Natural killer cell treated with Interleukin-12 subunit alpha and Interleukin-12 subunit beta and Interleukin-15 and Interleukin-18, amount 100 ng/mL, for 72 hours (primary cell): ENCODE data around the gene TCEANC2. TPM values are rescaled to one million over a fixed set of nuclear protein-coding genes. Genes with fewer than 3 reads are reported as not detected.

Experiments
- ATAC-seq, 2 donors: fragments of 150-1000 bp; cut with Tn5 transposase in 1 of 2; sonication (Bioruptor Pico), chemical (Tn5 transposase) in 1 of 2; 2 replicates each; pipeline ENCODE4 v1.10.0; 2021
- DNase-seq: peaks from one replicate; pipeline ENCODE4 v3.0.0; 2022; ENCODE audit warnings: low spot score
- H3K27ac Mint-ChIP-seq, 2 donors: 1 replicate in 1 of 2; 2 replicates in 1 of 2; pipeline ENCODE4 v1.8.0; 2022; ENCODE audit warnings: mixed read lengths in 2 of 2, mild to moderate bottlenecking in 1 of 2, moderate library complexity in 1 of 2
- H3K27me3 Mint-ChIP-seq, 2 donors: 1 replicate in 1 of 2; 2 replicates in 1 of 2; pipeline ENCODE4 v1.8.0; 2022; ENCODE audit warnings: mixed read lengths in 2 of 2
- H3K36me3 Mint-ChIP-seq: one replicate; pipeline ENCODE4 v1.8.0; 2022; ENCODE audit warnings: mixed read lengths
- H3K4me1 Mint-ChIP-seq, 2 donors: 1 replicate in 1 of 2; 2 replicates in 1 of 2; pipeline ENCODE4 v1.8.0; 2022; ENCODE audit warnings: low read depth in 2 of 2, mixed read lengths in 2 of 2, mild to moderate bottlenecking in 1 of 2
- H3K4me3 Mint-ChIP-seq: one replicate; pipeline ENCODE4 v1.8.0; 2022; ENCODE audit warnings: mixed read lengths
- H3K9me3 Mint-ChIP-seq: 2 replicates; pipeline ENCODE4 v1.8.0; 2022; ENCODE audit warnings: mixed read lengths
- total RNA-seq, 2 donors: library from RNA; stranded (reverse); gene quantifications; one replicate each; pipeline ENCODE4 v1.2.3, GENCODE V29; 2022

The TCEANC2 gene
- total RNA-seq, 2 donors from 2014 or later: 9.3 to 9.5 TPM

DNA sequence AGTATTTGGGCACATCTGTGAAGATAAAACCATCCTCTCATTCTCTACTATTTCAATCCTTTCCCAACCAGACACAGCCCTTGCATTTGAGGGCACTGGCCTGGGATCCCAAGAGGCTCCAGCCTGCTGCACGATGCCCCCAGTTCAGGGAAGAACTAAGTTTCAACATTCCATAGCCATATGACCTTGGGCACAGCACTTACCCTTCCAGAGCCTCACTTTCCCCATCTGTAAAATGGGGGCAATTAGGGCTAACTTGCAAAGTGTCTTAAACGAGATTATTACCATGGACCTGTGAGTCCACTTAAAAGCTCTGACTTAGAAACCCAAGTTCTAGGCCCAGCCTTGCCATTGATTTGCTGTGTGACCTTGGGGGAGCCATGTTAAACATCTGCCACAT lies 76.5 kb downstream of the TCEANC2 start:
- ATAC-seq (no peak), DNase-seq (no peak)
- Mint-ChIP-seq H3K27ac (no peak overlapping the region), H3K4me3 (no peak overlapping the region), H3K9me3 (no peaks in the 10 kb centered on the region), H3K36me3 (no peaks in the 10 kb centered on the region), H3K27me3 (peaks cover 5 to 7% of the 10 kb centered on the region in 2 donors), H3K4me1 (no peaks in the 10 kb centered on the region)

DNA sequence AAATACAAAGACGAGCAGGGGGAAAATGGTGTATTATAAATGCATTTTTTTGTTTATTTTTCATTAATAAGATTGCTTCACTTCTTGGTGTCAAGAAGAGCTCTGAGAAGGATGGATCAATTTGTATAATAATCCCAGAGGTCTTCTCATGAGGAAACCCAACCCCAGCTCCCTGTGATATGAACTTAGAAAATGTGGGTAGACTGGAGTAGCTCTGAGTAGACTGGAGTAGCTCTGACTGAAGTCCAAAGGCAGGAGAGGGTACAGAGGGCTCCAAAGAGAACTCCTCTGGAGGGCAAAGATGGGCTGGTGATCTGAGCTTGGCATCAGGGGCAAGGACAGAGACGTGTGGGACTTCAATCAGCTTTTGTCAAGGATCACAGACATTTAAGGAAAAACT lies 78.0 kb downstream of the TCEANC2 start:
- Mint-ChIP-seq H3K4me3 (no peak overlapping the region), H3K4me1 (no peaks in the 10 kb centered on the region), H3K36me3 (no peaks in the 10 kb centered on the region), H3K27ac (no peak overlapping the region), H3K27me3 (peaks cover 5 to 7% of the 10 kb centered on the region in 2 donors), H3K9me3 (no peaks in the 10 kb centered on the region)
- DNase-seq (no peak), ATAC-seq (no peak)

DNA sequence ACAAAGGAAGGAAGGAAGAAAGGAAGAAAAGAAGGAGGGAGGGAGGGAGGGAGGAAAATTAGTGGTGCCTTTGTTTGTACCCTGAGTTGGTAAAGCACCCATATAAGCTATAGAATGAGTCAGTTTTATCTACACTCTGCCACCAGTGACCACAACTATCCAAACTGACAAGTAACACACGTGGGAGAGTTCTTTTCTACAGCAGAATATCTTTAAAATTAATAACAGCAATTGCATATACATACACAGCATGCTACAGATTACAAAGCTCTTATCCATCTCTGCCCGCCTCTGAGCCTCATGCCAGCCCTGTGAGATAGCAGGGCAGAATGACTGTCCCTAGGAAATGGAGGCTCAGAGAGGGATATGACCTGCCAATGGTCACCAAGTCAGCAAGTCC lies 79.1 kb downstream of the TCEANC2 start:
- H3K9me3 Mint-ChIP-seq: no peaks in the 10 kb centered on the region
- H3K36me3 Mint-ChIP-seq: no peaks in the 10 kb centered on the region
- H3K27me3 Mint-ChIP-seq: peaks cover 5 to 7% of the 10 kb centered on the region in 2 donors
- ATAC-seq (no peak), DNase-seq (no peak)
- H3K4me1 Mint-ChIP-seq: no peaks in the 10 kb centered on the region
- H3K27ac Mint-ChIP-seq: no peak overlapping the region
- H3K4me3 Mint-ChIP-seq: no peak overlapping the region

DNA sequence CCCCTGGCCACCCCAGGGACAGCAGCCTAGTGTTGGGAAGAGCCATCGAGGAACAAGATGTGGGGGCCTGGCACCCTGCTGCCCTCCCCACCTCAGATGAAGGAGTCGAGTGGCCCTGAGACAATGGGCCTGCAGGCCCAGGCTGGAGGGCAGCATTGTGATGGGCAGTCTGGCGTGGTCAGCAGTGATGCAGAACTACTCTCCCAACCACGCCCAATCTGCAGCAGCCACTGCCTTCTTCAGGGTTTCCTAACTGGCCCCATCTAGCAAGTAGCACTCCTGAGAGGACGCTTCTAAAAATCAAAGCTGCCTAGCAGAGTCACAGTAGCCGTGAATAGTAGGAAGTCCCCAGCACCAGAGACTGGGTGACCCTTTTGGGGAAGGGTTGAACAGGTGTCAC lies 80.9 kb downstream of the TCEANC2 start:
- H3K27ac Mint-ChIP-seq: no peak overlapping the region
- H3K27me3 Mint-ChIP-seq: peaks cover 0 to 3% of the 10 kb centered on the region in 2 donors
- no peaks in the 10 kb centered on the region for H3K36me3 Mint-ChIP-seq
- ATAC-seq (no peak), DNase-seq (no peak)
- H3K4me3 Mint-ChIP-seq: no peak overlapping the region
- no peaks in the 10 kb centered on the region for H3K4me1 Mint-ChIP-seq
- H3K9me3 Mint-ChIP-seq: no peaks in the 10 kb centered on the region

DNA sequence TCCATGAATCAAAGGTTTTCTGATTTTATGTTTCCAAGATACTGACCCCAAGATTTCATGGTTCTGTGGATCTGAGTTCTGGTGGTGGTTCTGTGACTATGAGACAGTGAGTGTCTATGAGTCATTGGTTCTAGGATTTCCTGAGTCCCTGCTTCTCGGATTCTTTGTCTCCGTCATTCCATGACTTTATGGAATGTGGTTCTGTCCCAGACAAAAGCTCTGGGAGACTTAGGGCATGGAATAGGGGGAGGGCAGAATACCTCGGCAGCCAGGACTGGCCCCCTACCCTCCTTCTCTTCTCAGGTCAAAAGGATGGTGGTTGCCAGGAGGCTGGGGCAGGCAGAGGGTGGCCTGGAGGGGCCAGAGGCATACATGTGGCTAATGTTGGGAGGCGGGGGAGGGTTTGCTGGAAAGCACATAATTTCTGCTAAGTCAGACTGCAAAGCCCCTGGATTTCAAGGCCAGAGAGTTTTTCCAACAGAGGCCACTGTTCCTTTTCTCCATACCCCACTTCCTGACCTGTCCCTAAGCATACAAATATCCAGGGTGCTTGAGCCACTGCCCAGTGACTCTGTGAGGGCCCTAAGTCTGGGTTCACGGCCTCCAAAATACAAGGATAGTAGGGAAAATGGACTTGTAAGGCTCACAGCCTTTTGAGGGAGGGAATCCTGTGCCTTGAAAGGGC lies 82.2 kb downstream of the TCEANC2 start:
- no peaks in the 10 kb centered on the region for H3K36me3 Mint-ChIP-seq
- no peak overlapping the region for H3K27ac Mint-ChIP-seq
- H3K9me3 Mint-ChIP-seq: no peaks in the 10 kb centered on the region
- H3K4me3 Mint-ChIP-seq: no peak overlapping the region
- DNase-seq (no peak), ATAC-seq (no peak)
- H3K4me1 Mint-ChIP-seq: no peaks in the 10 kb centered on the region
- H3K27me3 Mint-ChIP-seq: peaks cover 0 to 3% of the 10 kb centered on the region in 2 donors

DNA sequence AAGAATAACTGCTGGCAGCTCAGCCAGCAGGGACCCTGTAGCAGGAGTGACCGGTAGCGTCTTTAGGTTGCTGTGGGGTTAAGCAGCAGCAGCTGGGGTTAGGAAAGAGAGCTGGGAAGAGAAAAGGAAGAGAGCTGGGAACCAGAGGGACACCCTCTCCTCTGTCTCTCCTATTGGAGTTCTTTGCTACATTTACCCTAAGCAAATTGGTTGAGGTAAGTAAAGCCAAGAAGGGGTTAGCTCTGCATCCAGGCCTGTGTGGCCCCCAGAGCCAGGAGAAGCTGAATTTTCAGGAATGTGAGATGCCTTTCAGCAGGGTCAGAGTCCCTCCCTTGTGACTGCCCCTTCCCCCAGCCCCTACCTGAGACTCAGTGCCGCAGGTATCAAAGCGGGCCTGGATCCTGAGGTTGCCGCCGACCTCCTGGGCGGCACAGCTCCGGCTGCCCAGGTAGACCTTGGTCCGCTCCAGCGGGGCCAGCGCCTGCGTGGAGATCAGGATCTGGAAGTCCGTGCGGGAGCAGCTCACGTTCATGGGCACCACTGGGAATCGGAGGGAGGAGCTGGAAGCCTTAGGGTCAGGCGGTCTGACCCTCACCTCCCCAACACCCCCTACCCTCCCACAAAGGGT lies 83.0 kb downstream of the TCEANC2 start:
- H3K4me1 Mint-ChIP-seq: no peaks in the 10 kb centered on the region
- H3K27me3 Mint-ChIP-seq: no peaks in the 10 kb centered on the region
- no peak overlapping the region for H3K27ac Mint-ChIP-seq
- no peak for DNase-seq
- no peaks in the 10 kb centered on the region for H3K36me3 Mint-ChIP-seq
- ATAC-seq: peak in 1 of 2 donors; percentile 11
- no peak overlapping the region for H3K4me3 Mint-ChIP-seq
- no peaks in the 10 kb centered on the region for H3K9me3 Mint-ChIP-seq

DNA sequence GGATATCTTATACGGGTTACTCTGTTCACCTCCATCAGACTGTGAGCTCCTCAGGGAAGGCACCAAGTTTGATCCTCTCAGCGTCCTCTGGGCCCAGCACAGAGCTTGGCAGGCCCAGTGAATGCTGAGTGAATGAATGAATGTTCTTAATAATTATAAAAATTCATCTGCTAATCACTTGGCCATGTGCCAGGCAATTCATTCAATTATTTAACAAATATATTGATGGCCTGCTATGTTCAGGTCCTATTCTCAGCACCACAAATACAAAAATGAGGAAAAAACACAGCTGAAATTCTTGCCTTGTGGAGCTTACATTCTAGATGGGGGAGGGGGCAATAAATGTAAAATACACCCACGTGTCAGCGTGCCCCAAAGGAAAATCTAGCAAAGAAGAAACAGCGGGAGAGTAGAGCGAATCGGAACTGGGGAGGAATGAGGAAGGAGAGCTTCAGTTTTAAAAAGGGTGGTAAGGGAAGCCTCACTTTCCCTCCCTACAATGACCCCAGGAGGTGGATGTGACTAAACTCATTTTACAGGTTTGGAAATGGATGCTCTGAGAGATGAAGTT lies 83.6 kb downstream of the TCEANC2 start:
- H3K4me1 Mint-ChIP-seq: no peaks in the 10 kb centered on the region
- DNase-seq: no peak
- ATAC-seq: no peak
- H3K36me3 Mint-ChIP-seq: no peaks in the 10 kb centered on the region
- no peak overlapping the region for H3K27ac Mint-ChIP-seq
- no peak overlapping the region for H3K4me3 Mint-ChIP-seq
- H3K27me3 Mint-ChIP-seq: no peaks in the 10 kb centered on the region
- no peaks in the 10 kb centered on the region for H3K9me3 Mint-ChIP-seq

DNA sequence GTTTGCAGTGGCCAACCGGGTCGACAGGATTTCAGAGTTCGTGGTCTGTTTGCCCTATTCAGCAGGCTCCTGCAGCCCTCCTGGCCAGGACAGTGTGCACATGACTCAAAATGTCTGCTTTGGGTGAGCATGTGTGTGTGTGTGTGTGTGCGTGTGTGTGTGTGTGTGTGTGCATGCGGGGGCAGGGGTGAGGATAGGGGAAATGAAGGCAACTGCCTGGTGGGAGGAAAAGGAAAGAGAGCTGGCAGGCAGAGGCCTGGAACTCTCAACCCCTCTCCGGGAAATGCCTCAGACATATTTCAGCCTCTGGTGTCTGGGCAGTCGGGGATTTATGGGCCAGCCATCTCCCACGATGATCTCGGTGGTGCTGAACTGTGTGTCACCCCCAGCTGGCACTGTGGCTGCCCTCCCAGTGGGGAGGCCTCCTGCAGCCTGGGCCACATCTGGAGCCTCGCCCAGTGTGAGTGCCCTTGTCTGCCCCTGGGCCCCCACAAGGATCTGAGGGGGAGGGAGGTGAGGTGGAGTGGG lies 84.2 kb downstream of the TCEANC2 start:
- Mint-ChIP-seq H3K27me3 (no peaks in the 10 kb centered on the region), H3K9me3 (no peaks in the 10 kb centered on the region), H3K4me3 (no peak overlapping the region), H3K27ac (no peak overlapping the region), H3K4me1 (no peaks in the 10 kb centered on the region), H3K36me3 (no peaks in the 10 kb centered on the region)
- DNase-seq (no peak), ATAC-seq (no peak)

DNA sequence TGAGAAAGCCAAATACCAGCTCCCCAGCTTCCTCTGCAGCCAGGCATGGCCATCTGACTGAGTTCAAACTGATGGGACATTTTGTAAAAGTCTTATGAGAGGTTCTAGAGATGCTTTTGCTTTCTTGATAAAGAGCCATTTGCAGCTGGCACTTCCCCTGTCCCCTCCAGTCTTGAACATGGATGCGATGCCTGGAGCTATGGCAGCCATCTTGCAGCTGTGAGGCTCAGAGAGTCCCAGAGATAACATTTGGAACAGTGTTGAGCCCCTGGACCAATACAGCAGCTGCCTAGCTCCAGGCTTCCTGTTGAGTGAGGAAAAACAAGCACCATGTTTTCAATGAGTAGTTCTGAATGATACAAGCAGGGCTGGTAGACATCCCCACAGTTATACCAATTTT lies 85.6 kb downstream of the TCEANC2 start:
- H3K4me3 Mint-ChIP-seq: no peak overlapping the region
- H3K27me3 Mint-ChIP-seq: no peaks in the 10 kb centered on the region
- no peak overlapping the region for H3K27ac Mint-ChIP-seq
- ATAC-seq: no peak
- no peak for DNase-seq
- H3K36me3 Mint-ChIP-seq: no peaks in the 10 kb centered on the region
- no peaks in the 10 kb centered on the region for H3K4me1 Mint-ChIP-seq
- H3K9me3 Mint-ChIP-seq: no peaks in the 10 kb centered on the region

DNA sequence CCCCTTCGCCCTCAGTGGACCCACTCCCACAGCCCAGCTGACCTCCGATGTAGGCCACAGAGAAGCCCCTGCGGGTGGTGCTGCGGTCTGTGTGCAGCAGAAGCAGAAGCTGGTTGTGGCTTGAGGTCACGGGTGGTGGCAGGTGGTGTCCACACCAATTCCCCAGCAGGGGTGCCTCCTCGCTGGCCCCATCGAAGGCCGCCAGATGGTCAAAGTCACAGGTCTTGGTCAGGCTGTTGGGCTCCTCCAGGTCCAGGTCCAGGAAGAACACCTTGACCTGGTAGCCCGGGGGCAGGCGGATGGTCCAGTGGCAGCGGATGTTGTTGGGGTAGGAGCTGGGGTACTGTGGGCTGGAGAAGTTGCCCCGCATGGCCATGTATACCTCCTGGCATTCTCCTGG lies 86.3 kb downstream of the TCEANC2 start:
- Mint-ChIP-seq H3K4me1 (no peaks in the 10 kb centered on the region), H3K36me3 (no peaks in the 10 kb centered on the region), H3K27me3 (no peaks in the 10 kb centered on the region), H3K27ac (no peak overlapping the region), H3K9me3 (no peaks in the 10 kb centered on the region), H3K4me3 (no peak overlapping the region)
- ATAC-seq: no peak
- no peak for DNase-seq

DNA sequence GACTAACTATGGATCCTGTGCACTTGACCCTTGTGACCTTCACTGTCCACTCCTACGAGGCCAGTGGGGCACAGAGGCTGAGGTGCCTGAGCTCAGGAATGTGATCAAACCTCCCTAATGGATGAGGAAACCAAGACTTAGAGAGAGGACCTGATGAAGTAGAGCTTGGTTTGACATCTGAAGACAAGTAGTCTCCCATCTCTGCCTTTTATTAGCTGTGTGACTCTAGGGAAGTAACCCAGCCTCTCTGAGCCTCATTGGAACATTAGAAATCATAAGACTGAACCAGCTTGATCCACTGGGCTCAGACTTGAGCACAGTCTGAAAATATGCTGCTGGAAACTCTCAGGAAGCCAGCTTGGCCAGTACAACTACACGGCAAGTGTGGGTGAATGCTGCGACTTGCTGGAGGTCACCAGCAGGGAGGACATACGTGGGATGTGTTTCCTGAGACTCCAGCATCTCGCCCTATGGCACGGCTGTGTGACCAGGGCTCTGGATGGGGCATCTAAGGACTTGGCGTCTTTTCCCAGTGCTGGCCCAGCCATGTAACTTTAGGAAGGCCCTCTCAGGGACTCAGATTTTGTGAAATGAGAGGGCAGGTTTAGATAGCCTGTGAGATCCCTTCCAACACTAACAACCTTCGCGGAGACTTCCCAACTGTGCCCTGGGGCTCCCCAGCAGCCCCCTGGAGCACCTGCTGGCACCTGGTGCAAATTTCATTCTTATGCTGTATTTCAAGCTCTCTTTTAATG lies 88.9 kb downstream of the TCEANC2 start:
- Mint-ChIP-seq H3K27ac (no peak overlapping the region), H3K9me3 (no peaks in the 10 kb centered on the region), H3K27me3 (no peaks in the 10 kb centered on the region), H3K4me1 (no peaks in the 10 kb centered on the region), H3K4me3 (no peak overlapping the region), H3K36me3 (no peaks in the 10 kb centered on the region)
- ATAC-seq: no peak
- no peak for DNase-seq

DNA sequence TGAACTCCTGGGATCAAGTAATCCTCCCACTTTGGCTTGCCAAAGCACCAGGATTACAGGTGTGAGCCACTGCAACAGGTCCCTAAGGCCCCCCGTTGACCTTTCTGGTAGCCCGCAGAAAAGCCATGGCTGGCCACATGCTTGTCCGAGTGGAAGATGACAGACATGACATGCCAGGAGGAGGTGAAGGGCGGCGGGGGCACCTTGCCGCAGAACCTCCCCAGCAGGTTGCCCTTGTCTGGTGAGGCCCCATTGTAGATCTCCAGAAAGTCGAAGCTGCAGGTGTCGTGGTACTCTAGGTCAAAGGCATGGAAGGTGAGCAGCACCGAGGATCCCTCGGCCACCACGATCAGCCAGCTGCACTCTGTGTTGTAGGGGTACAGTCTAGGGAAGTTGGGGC lies 91.0 kb downstream of the TCEANC2 start:
- H3K36me3 Mint-ChIP-seq: no peaks in the 10 kb centered on the region
- no peak overlapping the region for H3K4me3 Mint-ChIP-seq
- H3K27ac Mint-ChIP-seq: no peak overlapping the region
- DNase-seq: no peak
- no peaks in the 10 kb centered on the region for H3K4me1 Mint-ChIP-seq
- no peaks in the 10 kb centered on the region for H3K9me3 Mint-ChIP-seq
- no peaks in the 10 kb centered on the region for H3K27me3 Mint-ChIP-seq
- no peak for ATAC-seq

DNA sequence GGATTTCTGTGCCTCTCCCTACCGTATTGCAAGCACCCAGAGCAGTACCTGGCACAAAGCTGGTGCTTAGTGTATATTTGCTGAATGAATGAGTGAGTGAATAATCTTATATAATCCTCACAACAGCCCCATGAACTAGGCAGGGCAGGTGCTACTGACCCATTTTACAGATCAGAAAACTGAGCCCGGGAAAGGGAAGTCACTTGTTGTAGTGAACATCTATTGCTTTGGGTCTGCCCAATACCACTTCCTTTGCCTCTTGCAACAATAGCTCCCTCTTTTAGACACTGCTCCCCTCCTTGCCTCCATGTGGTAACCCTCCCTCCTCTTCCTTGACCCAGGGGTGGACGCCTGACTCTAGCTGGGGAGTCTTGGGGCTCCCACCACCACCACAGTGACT lies 96.3 kb downstream of the TCEANC2 start:
- DNase-seq: no peak
- H3K27ac Mint-ChIP-seq: no peak overlapping the region
- no peak for ATAC-seq
- peaks cover 0 to 4% of the 10 kb centered on the region in 2 donors for H3K4me1 Mint-ChIP-seq
- H3K36me3 Mint-ChIP-seq: no peaks in the 10 kb centered on the region
- H3K4me3 Mint-ChIP-seq: no peak overlapping the region
- H3K9me3 Mint-ChIP-seq: no peaks in the 10 kb centered on the region
- no peaks in the 10 kb centered on the region for H3K27me3 Mint-ChIP-seq

DNA sequence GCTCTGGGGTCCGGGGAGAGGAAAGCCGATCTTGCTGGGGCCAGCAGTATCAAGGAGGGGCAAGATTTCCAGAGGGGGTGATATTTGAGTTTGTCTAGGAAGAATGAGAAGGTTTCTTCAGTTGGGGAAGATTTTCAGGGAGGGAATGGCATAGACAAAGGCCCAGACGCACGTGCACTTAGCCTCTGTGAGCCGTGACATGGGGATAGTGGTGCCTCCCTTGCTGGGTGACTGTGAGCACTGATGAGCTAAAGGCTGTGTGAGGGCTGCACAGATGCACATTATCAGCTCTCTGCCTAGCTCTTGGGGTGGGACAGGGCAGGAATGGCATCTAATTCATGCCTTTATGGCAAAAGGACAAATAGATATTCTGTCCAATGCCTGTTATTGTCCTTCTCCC lies 97.6 kb downstream of the TCEANC2 start:
- peak in 1 of 2 donors; percentile 13 for ATAC-seq

More for the DNA sequence above, 97.6 kb downstream of the TCEANC2 start:
- H3K9me3 Mint-ChIP-seq: no peaks in the 10 kb centered on the region
- no peak overlapping the region for H3K4me3 Mint-ChIP-seq
- peaks cover 0 to 4% of the 10 kb centered on the region in 2 donors for H3K4me1 Mint-ChIP-seq
- H3K27ac Mint-ChIP-seq: no peak overlapping the region
- no peaks in the 10 kb centered on the region for H3K36me3 Mint-ChIP-seq
- no peaks in the 10 kb centered on the region for H3K27me3 Mint-ChIP-seq
- DNase-seq: no peak
